Stomach (tissue), 9 donors: Measurements from ENCODE around the gene SLC27A3. TPM values are rescaled to one million over a fixed set of nuclear protein-coding genes. Genes with fewer than 3 reads are reported as not detected.

Experiments used
- DNase-seq, 2 donors: peaks; one replicate each; pipeline versions ENCODE4 v3.0.0 to v3.0.0-alpha.2; 2013 to 2019
- H3K27ac ChIP-seq, 5 donors: fragments of 200-600 bp in 4 of 5; sonication (generic) in 4 of 5; one replicate each; pipeline ENCODE4 v1.5.1; 2013 to 2019; ENCODE audit warnings: mild to moderate bottlenecking in 1 of 5, moderate library complexity in 1 of 5
- H3K27me3 ChIP-seq, 3 donors: fragments of 200-600 bp; sonication (generic); one replicate each; pipeline ENCODE4 v1.5.1; 2017 to 2019; ENCODE audit warnings: mixed run types in 1 of 3
- H3K36me3 ChIP-seq, 4 donors: fragments of 200-600 bp; sonication (generic); 1 replicate in 3 of 4; 2 replicates in 1 of 4; pipeline ENCODE4 v1.5.1; 2016 to 2019
- H3K4me1 ChIP-seq, 4 donors: fragments of 200-600 bp; sonication (generic); one replicate each; pipeline ENCODE4 v1.5.1; 2016 to 2019
- H3K4me3 ChIP-seq, 4 donors: fragments of 200-600 bp; sonication (generic) in 3 of 4; one replicate each; pipeline ENCODE4 v1.5.1; 2016 to 2019; ENCODE audit warnings: mild to moderate bottlenecking in 1 of 4
- H3K9me3 ChIP-seq, 4 donors: fragments of 200-600 bp; sonication (generic); one replicate each; pipeline ENCODE4 v1.5.1; 2016 to 2019
- CTCF ChIP-seq, 7 experiments: fragments of 450-650 bp in 4 of 7; fragments of 200-600 bp in 3 of 7; sonication (generic) in 3 of 7; IDR thresholded peaks; one replicate each; pipeline ENCODE4 v1.5.1; 2016 to 2019; ENCODE audit warnings: antibody characterized with exemption in 7 of 7, control low read depth in 2 of 7, mild to moderate bottlenecking in 1 of 7
- EP300 ChIP-seq: sonication (generic); formaldehyde crosslinking; IDR thresholded peaks from one replicate; pipeline ENCODE4 v1.6.1; 2017; ENCODE audit warnings: antibody characterized with exemption
- POLR2A ChIP-seq, 4 donors: fragments of 450-650 bp; IDR thresholded peaks; one replicate each; pipeline ENCODE4 v1.6.1; 2016; ENCODE audit warnings: antibody characterized with exemption in 4 of 4, control low read depth in 2 of 4, mild to moderate bottlenecking in 1 of 4, moderate library complexity in 1 of 4
- POLR2AphosphoS5 ChIP-seq, 3 donors: sonication (generic); formaldehyde crosslinking; IDR thresholded peaks; one replicate each; pipeline ENCODE4 v1.6.1; 2016; ENCODE audit warnings: antibody characterized with exemption in 3 of 3
- WGBS, 5 donors: extraction: QIAGEN DNeasy Blood & Tissue Kit in 3 of 5; methylation state at CpG; one replicate each; pipeline versions ENCODE4 v1.1.5 to v1.1.7; 2013 to 2018; 5-methylcytosine and 5-hydroxymethylcytosine counted together
- intact Hi-C: fragments of 100-400 bp; cut with DNase I; formaldehyde crosslinking; loops from one replicate; pipeline ENCODE4 v1.15.1; 2023; ENCODE audit warnings: low total_unique reads
- polyA plus RNA-seq, 3 donors: library from polyadenylated mRNA; stranded (reverse); fragments of 200-250 nt; gene quantifications; one replicate each; pipeline ENCODE4 v1.2.3, GENCODE V29; 2013
- total RNA-seq, 5 donors: library from RNA; depleted of rRNA; stranded (reverse); fragments of >200 nt; gene quantifications; one replicate each; pipeline versions ENCODE4 v1.1.0 to v1.2.3, GENCODE V29; 2014 to 2016
- donor health status: healthy with polysubstance abuse.
- donor health status: Bipolar disorder and iron deficiency.
- donor health status: healthy.

The SLC27A3 gene
- total and polyA plus RNA-seq, 8 donors: 14.9 to 89.9 (median 53.2) TPM

- 87 to 94% (median 90%) methylated on average over 11 of the region's 11 CpGs for WGBS, 5 donors
- Histone ChIP-seq H3K4me3 (no peak overlapping the region), H3K27ac (no peak overlapping the region), H3K9me3 (no peaks in the 10 kb centered on the region), H3K4me1 (peaks cover 6 to 43% (median 21%) of the 10 kb centered on the region in 4 donors), H3K36me3 (no peaks in the 10 kb centered on the region), H3K27me3 (peaks cover 0 to 14% (median 0%) of the 10 kb centered on the region in 3 donors)
- no peak for DNase-seq
- no peak for TF ChIP-seq CTCF (IDR thresholded peaks at IDR 0.05)
- TF ChIP-seq EP300: no peak
- no peak for TF ChIP-seq POLR2A (IDR thresholded peaks at IDR 0.05)
- TF ChIP-seq POLR2AphosphoS5 (IDR thresholded peaks at IDR 0.05): no peak
- intact Hi-C loops: loop anchor here (10.0 kb wide), 1 partner anchor 152 kb away; the partner anchor contains the start of gene DENND4B
These were observed 17.4 kb downstream of the SLC27A3 start for GRCh38 chr1:153792631-153793041.

- WGBS, 5 donors: 63 to 82% (median 77%) methylated on average over 9 of the region's 9 CpGs
- no peak for TF ChIP-seq CTCF (IDR thresholded peaks at IDR 0.05)
- TF ChIP-seq EP300: no peak
- no peak for TF ChIP-seq POLR2A (IDR thresholded peaks at IDR 0.05)
- TF ChIP-seq POLR2AphosphoS5 (IDR thresholded peaks at IDR 0.05): no peak
- Histone ChIP-seq H3K36me3 (no peaks in the 10 kb centered on the region), H3K27me3 (peaks cover 0 to 14% (median 0%) of the 10 kb centered on the region in 3 donors), H3K27ac (no peak overlapping the region), H3K4me1 (peaks cover 6 to 43% (median 20%) of the 10 kb centered on the region in 4 donors), H3K9me3 (no peaks in the 10 kb centered on the region), H3K4me3 (no peak overlapping the region)
- DNase-seq: no peak
- intact Hi-C loops: loop anchor here (10.0 kb wide), 1 partner anchor 151 kb away; the partner anchor contains the start of gene DENND4B
These were observed 18.2 kb downstream of the SLC27A3 start for GRCh38 chr1:153793261-153793972.

- H3K4me1 ChIP-seq: peaks cover 6 to 37% (median 18%) of the 10 kb centered on the region in 4 donors
- DNase-seq: no peak
- H3K9me3 ChIP-seq: no peaks in the 10 kb centered on the region
- H3K27ac ChIP-seq: no peak overlapping the region
- intact Hi-C loops: loop anchor here (10.0 kb wide), 1 partner anchor 151 kb away; the partner anchor contains the start of gene DENND4B
- TF ChIP-seq POLR2AphosphoS5 (IDR thresholded peaks at IDR 0.05): no peak
- no peak for TF ChIP-seq EP300
- no peak overlapping the region for H3K4me3 ChIP-seq
- no peaks in the 10 kb centered on the region for H3K36me3 ChIP-seq
- peaks cover 0 to 14% (median 0%) of the 10 kb centered on the region in 3 donors for H3K27me3 ChIP-seq
- WGBS, 5 donors: 75 to 84% (median 83%) methylated on average over 10 to 12 of the region's 12 CpGs
These were observed 18.9 kb downstream of the SLC27A3 start for GRCh38 chr1:153793973-153794615.

GRCh38 chr1:153794624-153795329 is 19.6 kb downstream of the SLC27A3 start:
- Histone ChIP-seq H3K4me1 (peaks cover 6 to 30% (median 15%) of the 10 kb centered on the region in 4 donors), H3K4me3 (no peak overlapping the region), H3K27ac (no peak overlapping the region), H3K9me3 (no peaks in the 10 kb centered on the region), H3K36me3 (peaks cover 0 to 3% (median under 1%) of the 10 kb centered on the region in 4 donors), H3K27me3 (peaks cover 0 to 14% (median 0%) of the 10 kb centered on the region in 3 donors)
- no peak for TF ChIP-seq EP300
- no peak for TF ChIP-seq POLR2A (IDR thresholded peaks at IDR 0.05)
- no peak for TF ChIP-seq CTCF (IDR thresholded peaks at IDR 0.05)
- no peak for TF ChIP-seq POLR2AphosphoS5 (IDR thresholded peaks at IDR 0.05)
- intact Hi-C loops: loop anchor here (5.0 to 10.0 kb wide), 2 partner anchors 150 to 193 kb away; partner anchors contain the start of genes DENND4B and RAB13
- WGBS, 5 donors: 48 to 57% (median 54%) methylated on average over 5 to 14 of the region's 14 CpGs
- DNase-seq: peak in 1 of 2 donors; percentile 59
